K562 (cell line): Measurements from ENCODE around the gene MTO1. TPM values are rescaled to one million over a fixed set of nuclear protein-coding genes. Genes with fewer than 3 reads are reported as not detected.
A peak's percentile ranks its signal among the peaks of the same experiment; 100 is the strongest.

Experiments
- ATF1 ChIP-seq, 2 experiments: fragments of 450-650 bp in 1 of 2; IDR thresholded peaks; 2 replicates each; pipeline ENCODE4 v1.6.1; 2016; ENCODE audit warnings: missing compliant biosample characterization in 1 of 2, missing genetic modification characterization in 1 of 2
- CBFA2T3 ChIP-seq: fragments of 450-650 bp; IDR thresholded peaks from 2 replicates; pipeline ENCODE4 v1.6.1; 2017
- CBX2 ChIP-seq: fragments of 200-600 bp; sonication (generic); IDR thresholded peaks from one replicate; pipeline ENCODE4 v1.6.1; 2012; ENCODE audit warnings: mild to moderate bottlenecking, low read length, inconsistent platforms; ENCODE audit not compliant: insufficient read depth, poor library complexity, severe bottlenecking
- HNRNPUL1 ChIP-seq: fragments of 200-400 bp; formaldehyde crosslinking; IDR thresholded peaks from 2 replicates; pipeline ENCODE4 v1.6.1; 2017; ENCODE audit warnings: low read length
- KDM2B ChIP-seq: fragments of 250-450 bp; sonication (Bioruptor Pico); IDR thresholded peaks from 2 replicates; pipeline ENCODE4 v1.8.0; 2021; ENCODE audit warnings: mild to moderate bottlenecking, moderate library complexity
- NCOA1 ChIP-seq: fragments of 450-650 bp; IDR thresholded peaks from 2 replicates; pipeline ENCODE4 v1.6.1; 2016; ENCODE audit warnings: low read depth
- NFE2 ChIP-seq: IDR thresholded peaks from 2 replicates; pipeline ENCODE4 v1.6.1; 2014; ENCODE audit warnings: antibody characterized with exemption, low read depth
- NKRF ChIP-seq: fragments of 450-650 bp; IDR thresholded peaks from 2 replicates; pipeline ENCODE4 v1.6.1; 2016; ENCODE audit warnings: borderline replicate concordance
- PCBP1 ChIP-seq: fragments of 200-400 bp; formaldehyde crosslinking; IDR thresholded peaks from 2 replicates; pipeline ENCODE4 v1.6.1; 2018; ENCODE audit warnings: mild to moderate bottlenecking, low read depth, low read length; ENCODE audit not compliant: poor library complexity, severe bottlenecking
- POLR2H ChIP-seq: IDR thresholded peaks from 2 replicates; pipeline ENCODE4 v1.6.1; 2016; ENCODE audit warnings: missing genetic modification characterization, low read depth, mild to moderate bottlenecking, control low read depth, missing compliant biosample characterization, moderate library complexity
- SIN3B ChIP-seq: fragments of 450-650 bp; IDR thresholded peaks from 2 replicates; pipeline ENCODE4 v1.6.1; 2017; ENCODE audit warnings: low read depth, mild to moderate bottlenecking, moderate library complexity
- TSC22D4 ChIP-seq: fragments of 450-650 bp; IDR thresholded peaks from 2 replicates; pipeline ENCODE4 v1.6.1; 2016; ENCODE audit warnings: missing genetic modification characterization, missing biosample characterization, control low read depth
- ZBTB40 ChIP-seq, 2 experiments: fragments of 450-650 bp in 1 of 2; sonication (generic) in 1 of 2; formaldehyde crosslinking in 1 of 2; IDR thresholded peaks; 2 replicates each; pipeline versions ENCODE4 v1.7.1 to v1.9.0; 2016 to 2022; ENCODE audit warnings: inconsistent platforms in 1 of 2, mild to moderate bottlenecking in 1 of 2, missing genetic modification reagents in 1 of 2
- ZNF23 ChIP-seq: fragments of 250-450 bp; sonication (Bioruptor Pico); IDR thresholded peaks from 2 replicates; pipeline ENCODE4 v1.4.0; 2020; ENCODE audit warnings: mild to moderate bottlenecking
- ZNF740 ChIP-seq, 3 experiments: fragments of 200-800 bp in 1 of 3; sonication (Bioruptor generic) in 1 of 3; sonication (generic) in 1 of 3; formaldehyde crosslinking in 1 of 3; IDR thresholded peaks; 2 replicates each; pipeline versions ENCODE4 v1.6.1 to v1.8.0; 2016 to 2022; ENCODE audit warnings: mild to moderate bottlenecking in 2 of 3, missing compliant biosample characterization in 2 of 3, missing genetic modification characterization in 2 of 3, missing genetic modification reagents in 1 of 3
- polyA plus RNA-seq, 8 experiments: library from polyadenylated mRNA; depleted of rRNA in 4 of 8; stranded (reverse) in 5 of 8; unstranded in 3 of 8; fragments of >200 nt; fragmentation: Nextera tagmentation in 2 of 8; fragmentation: Illumina TruSeq in 1 of 8; extraction: Ambion mirVana in 2 of 8; extraction: Trizol in 1 of 8; gene quantifications; 2 replicates each; pipeline versions ENCODE4 v1.2.1 to v1.2.3, GENCODE V29; 2011 to 2014; ENCODE audit warnings: inconsistent platforms in 1 of 8, missing spikeins in 1 of 8
- total RNA-seq, 7 experiments: library from RNA; depleted of rRNA in 6 of 7; stranded (reverse); fragments of >200 nt in 6 of 7; fragmentation: Illumina TruSeq in 2 of 7; extraction: Trizol in 2 of 7; gene quantifications; 2 replicates each; pipeline versions ENCODE4 v1.2.1 to v1.2.3, GENCODE V29; 2011 to 2021; ENCODE audit warnings: low replicate concordance in 1 of 7

Gene MTO1
- total and polyA plus RNA-seq, 9 of the 15 experiments (the other 6 are each of a cell fraction or from before 2014, with no cell fraction given), result 33.4 to 62.3 (median 50.6) TPM

GRCh38 chr6:73523434-73524123 is 62.0 kb downstream of the MTO1 start (continued):
- TF ChIP-seq CBX2 (no peak), NCOA1 (0 out of 2 replicates have a peak, but pooled peaks have one; percentile 25), SIN3B (no peak), TSC22D4 (tag) (no peak), ZBTB40 (IDR thresholded peaks at IDR 0.05) (peak; percentile 71), ZBTB40 (CRISPR knock-in tag; IDR thresholded peaks at IDR 0.05) (no peak), POLR2H (tag) (peak; percentile 92), HNRNPUL1 (no peak), ZNF23 (CRISPR knock-in tag) (no peak), NKRF (0 out of 2 replicates have a peak, but pooled peaks have one; percentile 11), PCBP1 (peak; percentile 86), KDM2B (CRISPR knock-in tag) (no peak), CBFA2T3 (peak; percentile 62), NFE2 (no peak), ZNF740 (CRISPR knock-in tag; IDR thresholded peaks at IDR 0.05) (no peak), ZNF740 (tag; IDR thresholded peaks at IDR 0.05) (no peak), ATF1 (CRISPR knock-in tag; IDR thresholded peaks at IDR 0.05) (no peak), ATF1 (tag; IDR thresholded peaks at IDR 0.05) (peak; percentile 69)
